Stomach (tissue), 9 donors: Measurements from ENCODE around the gene PGC. TPM values are rescaled to one million over a fixed set of nuclear protein-coding genes. Genes with fewer than 3 reads are reported as not detected.
A peak's percentile ranks its signal among the peaks of the same experiment; 100 is the strongest.

Experiments used
- DNase-seq, 2 donors: peaks; one replicate each; pipeline versions ENCODE4 v3.0.0 to v3.0.0-alpha.2; 2013 to 2019
- H3K27ac ChIP-seq, 5 donors: fragments of 200-600 bp in 4 of 5; sonication (generic) in 4 of 5; one replicate each; pipeline ENCODE4 v1.5.1; 2013 to 2019; ENCODE audit warnings: mild to moderate bottlenecking in 1 of 5, moderate library complexity in 1 of 5
- H3K27me3 ChIP-seq, 3 donors: fragments of 200-600 bp; sonication (generic); one replicate each; pipeline ENCODE4 v1.5.1; 2017 to 2019; ENCODE audit warnings: mixed run types in 1 of 3
- H3K36me3 ChIP-seq, 4 donors: fragments of 200-600 bp; sonication (generic); 1 replicate in 3 of 4; 2 replicates in 1 of 4; pipeline ENCODE4 v1.5.1; 2016 to 2019
- H3K4me1 ChIP-seq, 4 donors: fragments of 200-600 bp; sonication (generic); one replicate each; pipeline ENCODE4 v1.5.1; 2016 to 2019
- H3K4me3 ChIP-seq, 4 donors: fragments of 200-600 bp; sonication (generic) in 3 of 4; one replicate each; pipeline ENCODE4 v1.5.1; 2016 to 2019; ENCODE audit warnings: mild to moderate bottlenecking in 1 of 4
- H3K9me3 ChIP-seq, 4 donors: fragments of 200-600 bp; sonication (generic); one replicate each; pipeline ENCODE4 v1.5.1; 2016 to 2019
- CTCF ChIP-seq, 7 experiments: fragments of 450-650 bp in 4 of 7; fragments of 200-600 bp in 3 of 7; sonication (generic) in 3 of 7; IDR thresholded peaks; one replicate each; pipeline ENCODE4 v1.5.1; 2016 to 2019; ENCODE audit warnings: antibody characterized with exemption in 7 of 7, control low read depth in 2 of 7, mild to moderate bottlenecking in 1 of 7
- EP300 ChIP-seq: sonication (generic); formaldehyde crosslinking; IDR thresholded peaks from one replicate; pipeline ENCODE4 v1.6.1; 2017; ENCODE audit warnings: antibody characterized with exemption
- POLR2A ChIP-seq, 4 donors: fragments of 450-650 bp; IDR thresholded peaks; one replicate each; pipeline ENCODE4 v1.6.1; 2016; ENCODE audit warnings: antibody characterized with exemption in 4 of 4, control low read depth in 2 of 4, mild to moderate bottlenecking in 1 of 4, moderate library complexity in 1 of 4
- POLR2AphosphoS5 ChIP-seq, 3 donors: sonication (generic); formaldehyde crosslinking; IDR thresholded peaks; one replicate each; pipeline ENCODE4 v1.6.1; 2016; ENCODE audit warnings: antibody characterized with exemption in 3 of 3
- WGBS, 5 donors: extraction: QIAGEN DNeasy Blood & Tissue Kit in 3 of 5; methylation state at CpG; one replicate each; pipeline versions ENCODE4 v1.1.5 to v1.1.7; 2013 to 2018; 5-methylcytosine and 5-hydroxymethylcytosine counted together
- intact Hi-C: fragments of 100-400 bp; cut with DNase I; formaldehyde crosslinking; loops from one replicate; pipeline ENCODE4 v1.15.1; 2023; ENCODE audit warnings: low total_unique reads
- polyA plus RNA-seq, 3 donors: library from polyadenylated mRNA; stranded (reverse); fragments of 200-250 nt; gene quantifications; one replicate each; pipeline ENCODE4 v1.2.3, GENCODE V29; 2013
- total RNA-seq, 5 donors: library from RNA; depleted of rRNA; stranded (reverse); fragments of >200 nt; gene quantifications; one replicate each; pipeline versions ENCODE4 v1.1.0 to v1.2.3, GENCODE V29; 2014 to 2016
- donor health status: healthy with polysubstance abuse.
- donor health status: Bipolar disorder and iron deficiency.
- donor health status: healthy.

The PGC gene
- total and polyA plus RNA-seq, 8 donors: 101 to 48,206 (median 8,210) TPM

- Histone ChIP-seq H3K27ac (peak overlapping the region; percentile 89 to 98 (median 94)), H3K4me1 (peaks cover 33 to 67% (median 66%) of the 10 kb centered on the region in 4 donors), H3K9me3 (no peaks in the 10 kb centered on the region), H3K4me3 (peak overlapping the region; percentile 55 to 88 (median 82)), H3K27me3 (no peaks in the 10 kb centered on the region), H3K36me3 (no peaks in the 10 kb centered on the region)
- intact Hi-C loops: no loop called here
- DNase-seq: no peak
- TF ChIP-seq POLR2A (IDR thresholded peaks at IDR 0.05): no peak
- no peak for TF ChIP-seq POLR2AphosphoS5 (IDR thresholded peaks at IDR 0.05)
- no peak for TF ChIP-seq CTCF (IDR thresholded peaks at IDR 0.05)
- no peak for TF ChIP-seq EP300
- WGBS, 5 donors: 21 to 43% (median 29%) methylated on average over 9 to 11 of the region's 11 CpGs
These were observed 13.9 kb downstream of the PGC start for GRCh38 chr6:41733360-41733706.

DNA sequence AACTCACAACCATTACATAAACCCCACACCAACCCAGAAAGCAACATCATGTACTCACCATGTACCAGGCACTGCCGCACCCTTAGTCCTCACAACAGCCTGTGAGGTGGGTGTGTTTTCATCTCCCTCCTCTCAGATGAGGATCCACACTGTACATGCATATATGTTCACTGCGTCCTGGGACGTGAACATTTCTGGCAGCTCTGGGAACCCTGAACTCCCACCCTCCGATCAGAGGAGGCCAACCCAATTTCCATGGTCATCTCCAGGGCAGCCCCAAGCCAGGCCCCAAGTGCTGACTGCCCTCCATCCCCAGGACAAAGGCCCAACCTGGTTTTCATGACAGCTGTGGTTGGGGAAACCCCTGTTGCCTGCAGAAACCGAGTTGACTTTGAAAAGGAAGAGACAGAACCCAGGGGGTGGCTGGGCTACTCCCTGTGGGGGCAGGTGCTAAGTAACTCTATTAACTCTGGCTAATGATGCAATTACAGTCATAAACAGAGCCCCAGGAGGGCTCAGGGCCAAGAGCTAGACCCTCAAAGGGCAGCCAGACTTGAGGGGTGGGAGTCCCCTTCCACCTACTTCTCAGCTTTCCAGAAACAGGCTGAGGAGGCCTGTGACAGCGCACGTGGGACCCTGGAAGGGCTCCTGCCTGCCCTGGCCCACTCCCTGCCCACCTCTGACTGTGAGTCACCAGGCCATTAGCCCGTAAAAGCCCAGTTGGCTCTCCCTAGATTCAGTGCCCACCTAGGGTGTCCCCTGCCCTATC is 14.4 kb downstream of the PGC start:
- peak overlapping the region; percentile 89 to 98 (median 94) for H3K27ac ChIP-seq
- peak overlapping the region; percentile 55 to 88 (median 82) for H3K4me3 ChIP-seq
- WGBS, 5 donors: 42 to 72% (median 56%) methylated on average over 8 of the region's 8 CpGs
- intact Hi-C loops: no loop called here
- no peaks in the 10 kb centered on the region for H3K36me3 ChIP-seq
- TF ChIP-seq POLR2AphosphoS5 (IDR thresholded peaks at IDR 0.05): peak in 1 of 3 donors; percentile 11
- TF ChIP-seq CTCF (IDR thresholded peaks at IDR 0.05): no peak
- H3K9me3 ChIP-seq: no peaks in the 10 kb centered on the region
- peak; percentile 41 to 67 for DNase-seq
- peaks cover 33 to 73% (median 71%) of the 10 kb centered on the region in 4 donors for H3K4me1 ChIP-seq
- H3K27me3 ChIP-seq: no peaks in the 10 kb centered on the region

- H3K4me3 ChIP-seq: peak overlapping the region in 1 of 4 donors; percentile 75
These were observed 15.0 kb downstream of the PGC start for GRCh38 chr6:41732149-41732548.

GRCh38 chr6:41731561-41732086 is 15.6 kb downstream of the PGC start:
- Histone ChIP-seq H3K36me3 (no peaks in the 10 kb centered on the region), H3K27me3 (no peaks in the 10 kb centered on the region), H3K4me1 (peaks cover 33 to 80% (median 75%) of the 10 kb centered on the region in 4 donors), H3K9me3 (no peaks in the 10 kb centered on the region), H3K27ac (peak overlapping the region in 3 of 5 donors; percentile 8 to 98 (median 15)), H3K4me3 (no peak overlapping the region)
- TF ChIP-seq POLR2AphosphoS5 (IDR thresholded peaks at IDR 0.05): no peak
- TF ChIP-seq EP300: no peak
- TF ChIP-seq POLR2A (IDR thresholded peaks at IDR 0.05): no peak
- no peak for TF ChIP-seq CTCF (IDR thresholded peaks at IDR 0.05)
- intact Hi-C loops: no loop called here
- 77 to 91% (median 87%) methylated on average over 7 of the region's 7 CpGs for WGBS, 5 donors
- DNase-seq: no peak

More at GRCh38 chr6:41732149-41732548, 15.0 kb downstream of the PGC start:
- Histone ChIP-seq H3K27me3 (no peaks in the 10 kb centered on the region), H3K9me3 (no peaks in the 10 kb centered on the region), H3K36me3 (no peaks in the 10 kb centered on the region), H3K4me1 (peaks cover 33 to 77% (median 74%) of the 10 kb centered on the region in 4 donors), H3K27ac (peak overlapping the region in 3 of 5 donors; percentile 8 to 98 (median 98))
- no peak for DNase-seq
- intact Hi-C loops: no loop called here
- no peak for TF ChIP-seq EP300
- no peak for TF ChIP-seq POLR2AphosphoS5 (IDR thresholded peaks at IDR 0.05)
- no peak for TF ChIP-seq POLR2A (IDR thresholded peaks at IDR 0.05)
- TF ChIP-seq CTCF (IDR thresholded peaks at IDR 0.05): no peak
